H1 (cell line): ENCODE results near the gene SFTPA2. TPM values are rescaled to one million over a fixed set of nuclear protein-coding genes. Genes with fewer than 3 reads are reported as not detected.
"Not testable (repeated sequence)": the region's sequence is repeated elsewhere in the genome, so short reads cannot be mapped to it uniquely, and the experiment has no call there.

Experiments
- CTCF ChIA-PET: fragments of 300-600 bp; sonication (Branson Sonifier 250); formaldehyde crosslinking; loops from one replicate; lab custom pipeline; 2021; ENCODE audit not compliant: partially characterized antibody; lab: Charles Lee
- POLR2A ChIA-PET: fragments of 300-600 bp; sonication (Branson Sonifier 250); formaldehyde crosslinking; loops from one replicate; lab custom pipeline; 2021; ENCODE audit warnings: inconsistent platforms; ENCODE audit not compliant: partially characterized antibody; lab: Charles Lee
- DNase-seq, 2 experiments: peaks; one replicate each; pipeline versions ENCODE4 v3.0.0 to v3.0.0-alpha.2; 2010 to 2022; ENCODE audit warnings: low spot score in 2 of 2, low read depth in 1 of 2, mixed read lengths in 1 of 2
- FAIRE-seq: peaks from 2 replicates; lab custom pipeline; 2011; peaks lifted over from hg19 to GRCh38; lab: Jason Lieb, UNC
- H2AFZ ChIP-seq: 2 replicates; pipeline ENCODE4 v1.8.1; 2012; ENCODE audit warnings: low read length, inconsistent platforms
- H2AK5ac ChIP-seq: 2 replicates; pipeline ENCODE4 v1.6.1; 2013; ENCODE audit warnings: low read depth, low read length
- H2BK120ac ChIP-seq: replicated peaks from 2 replicates; pipeline ENCODE3; 2013; ENCODE audit warnings: low read depth, low read length, inconsistent platforms
- H2BK12ac ChIP-seq: 2 replicates; pipeline ENCODE4 v1.6.1; 2013; ENCODE audit warnings: low read depth, low read length
- H2BK15ac ChIP-seq: 2 replicates; pipeline ENCODE4 v1.6.1; 2013; ENCODE audit warnings: low read length
- H2BK20ac ChIP-seq: 2 replicates; pipeline ENCODE4 v1.6.1; 2013; ENCODE audit warnings: low read length
- H2BK5ac ChIP-seq: 2 replicates; pipeline ENCODE4 v1.6.1; 2013; ENCODE audit warnings: low read depth, low read length
- H3K14ac ChIP-seq: 2 replicates; pipeline ENCODE4 v1.6.1; 2013; ENCODE audit warnings: inconsistent platforms; ENCODE audit not compliant: insufficient read length
- H3K18ac ChIP-seq: 2 replicates; pipeline ENCODE4 v1.6.1; 2013; ENCODE audit warnings: low read length; ENCODE audit errors: extremely low read depth
- H3K23ac ChIP-seq: 2 replicates; pipeline ENCODE4 v1.6.1; 2013; ENCODE audit warnings: inconsistent platforms; ENCODE audit not compliant: insufficient read length
- H3K23me2 ChIP-seq: 2 replicates; pipeline ENCODE4 v1.6.1; 2013; ENCODE audit warnings: low read depth, low read length
- H3K27ac ChIP-seq: 2 replicates; pipeline ENCODE4 v1.6.1; 2011; ENCODE audit warnings: low read depth, low read length, inconsistent platforms
- H3K27me3 ChIP-seq, 4 experiments: replicated peaks in 1 of 4; 1 replicate in 1 of 4; 2 replicates in 3 of 4; pipeline versions ENCODE4 v1.6.1 to v1.8.1; 2011 to 2013; ENCODE audit warnings: low read length in 3 of 4, mild to moderate bottlenecking in 3 of 4, inconsistent platforms in 2 of 4, mixed read lengths in 2 of 4, moderate library complexity in 1 of 4; ENCODE audit not compliant: control insufficient read depth in 3 of 4, insufficient read depth in 3 of 4; ENCODE audit errors: extremely low read depth in 1 of 4
- H3K36me3 ChIP-seq, 4 experiments: 2 replicates each; pipeline versions ENCODE4 v1.6.1 to v1.8.1; 2011 to 2013; ENCODE audit warnings: mild to moderate bottlenecking in 4 of 4, low read length in 3 of 4, moderate library complexity in 2 of 4, control low read depth in 1 of 4, inconsistent platforms in 1 of 4; ENCODE audit not compliant: insufficient read depth in 4 of 4, control insufficient read depth in 2 of 4
- H3K4ac ChIP-seq: replicated peaks from 2 replicates; pipeline ENCODE3; 2013; ENCODE audit warnings: low read length, low read depth, mixed read lengths, inconsistent platforms; ENCODE audit not compliant: insufficient read length
- H3K4me1 ChIP-seq, 4 experiments: replicated peaks in 1 of 4; 1 replicate in 1 of 4; 2 replicates in 3 of 4; pipeline versions ENCODE4 v1.6.1 to v1.8.1; 2011 to 2013; ENCODE audit warnings: low read length in 3 of 4, inconsistent platforms in 2 of 4, mixed read lengths in 1 of 4; ENCODE audit not compliant: insufficient read depth in 4 of 4, control insufficient read depth in 3 of 4
- H3K4me2 ChIP-seq, 2 experiments: 2 replicates each; pipeline versions ENCODE4 v1.6.1 to v1.8.1; 2011 to 2013; ENCODE audit warnings: low read depth in 2 of 2, low read length in 2 of 2, control low read depth in 1 of 2, inconsistent platforms in 1 of 2, mild to moderate bottlenecking in 1 of 2; ENCODE audit not compliant: insufficient read depth in 1 of 2
- H3K4me3 ChIP-seq, 4 experiments: fragments of 200-600, 300-600 bp in 1 of 4; sonication (generic), shearing (Covaris generic), sonication (Bioruptor Twin) in 1 of 4; 2 replicates each; pipeline versions ENCODE4 v1.5.1 to v1.8.1; 2011 to 2016; ENCODE audit warnings: low read length in 4 of 4, low read depth in 3 of 4, control low read depth in 2 of 4, inconsistent platforms in 2 of 4, mild to moderate bottlenecking in 2 of 4, mixed read lengths in 1 of 4, moderate library complexity in 1 of 4; ENCODE audit not compliant: insufficient read depth in 2 of 4; ENCODE audit errors: extremely low read depth in 1 of 4
- H3K56ac ChIP-seq: replicated peaks from 2 replicates; pipeline ENCODE3; 2013; ENCODE audit warnings: low read depth, mild to moderate bottlenecking, mixed read lengths, low read length, inconsistent platforms; ENCODE audit not compliant: insufficient read length
- H3K79me1 ChIP-seq: 2 replicates; pipeline ENCODE4 v1.6.1; 2013; ENCODE audit warnings: low read depth, low read length, control low read depth
- H3K79me2 ChIP-seq, 2 experiments: 2 replicates each; pipeline versions ENCODE4 v1.6.1 to v1.8.1; 2012 to 2013; ENCODE audit warnings: low read length in 2 of 2, mild to moderate bottlenecking in 2 of 2, inconsistent platforms in 1 of 2; ENCODE audit not compliant: insufficient read depth in 2 of 2, control insufficient read depth in 1 of 2
- H3K9ac ChIP-seq, 4 experiments: replicated peaks in 1 of 4; 1 replicate in 1 of 4; 2 replicates in 3 of 4; pipeline versions ENCODE4 v1.6.1 to v1.8.1; 2011 to 2013; ENCODE audit warnings: low read depth in 3 of 4, low read length in 3 of 4, control low read depth in 2 of 4, mild to moderate bottlenecking in 2 of 4, moderate library complexity in 2 of 4, inconsistent platforms in 1 of 4; ENCODE audit errors: extremely low read depth in 1 of 4
- H3K9me3 ChIP-seq, 2 experiments: 2 replicates each; pipeline versions ENCODE4 v1.6.1 to v1.8.1; 2012 to 2013; ENCODE audit warnings: mild to moderate bottlenecking in 2 of 2, moderate library complexity in 2 of 2, control low read depth in 1 of 2, inconsistent platforms in 1 of 2, low read depth in 1 of 2, low read length in 1 of 2, mixed read lengths in 1 of 2; ENCODE audit not compliant: insufficient read depth in 2 of 2
- H4K20me1 ChIP-seq, 2 experiments: replicated peaks in 1 of 2; 2 replicates each; pipeline versions ENCODE3 to v1.8.1; 2011 to 2013; ENCODE audit warnings: inconsistent platforms in 2 of 2, low read length in 2 of 2, mild to moderate bottlenecking in 1 of 2; ENCODE audit not compliant: insufficient read depth in 2 of 2, control insufficient read depth in 1 of 2
- H4K5ac ChIP-seq: 2 replicates; pipeline ENCODE4 v1.6.1; 2013; ENCODE audit warnings: low read length, low read depth, mixed read lengths, inconsistent platforms; ENCODE audit not compliant: insufficient read length
- H4K8ac ChIP-seq: 2 replicates; pipeline ENCODE4 v1.8.0; 2013; ENCODE audit warnings: mild to moderate bottlenecking, moderate library complexity, low read length, inconsistent platforms; ENCODE audit not compliant: insufficient read depth; ENCODE audit errors: extremely low read depth
- H4K91ac ChIP-seq: replicated peaks from 2 replicates; pipeline ENCODE3; 2013; ENCODE audit warnings: low read length, mixed read lengths, inconsistent platforms; ENCODE audit not compliant: insufficient read length
- WGBS, 2 experiments: shearing (Covaris generic) in 1 of 2; methylation state at CpG; one replicate each; pipeline versions ENCODE4 v1.1.6 to v1.1.7; 2013 to 2015; ENCODE audit warnings: low lambda C conversion rate in 2 of 2, mixed read lengths in 2 of 2, inconsistent platforms in 1 of 2, low coverage in 1 of 2, missing lambda C conversion rate in 1 of 2; ENCODE audit not compliant: insufficient replicate concordance in 2 of 2, insufficient coverage in 1 of 2, insufficient read length in 1 of 2; ENCODE audit errors: extremely low coverage in 1 of 2, missing lambda C conversion rate in 1 of 2; 5-methylcytosine and 5-hydroxymethylcytosine counted together
- polyA plus RNA-seq, 7 experiments: library from polyadenylated mRNA; depleted of rRNA in 3 of 7; stranded (reverse) in 5 of 7; unstranded in 2 of 7; fragments of >200 nt in 5 of 7; fragments of 200-250 nt in 2 of 7; gene quantifications; 1 replicate in 5 of 7; 2 replicates in 1 of 7; 4 replicates in 1 of 7; pipeline versions ENCODE4 v1.2.1 to v1.2.3, GENCODE V29; 2011 to 2013; ENCODE audit warnings: missing spikeins in 2 of 7, mixed read lengths in 2 of 7
- total RNA-seq: library from RNA; stranded (reverse); fragmentation: NEBNext Ultra II Directional; extraction: Animal tissue kit (Norgen Biotek cat#: 25700); gene quantifications from 2 replicates; pipeline ENCODE4 v1.2.1, GENCODE V29; 2021

SFTPA2 gene
- total and polyA plus RNA-seq, 2 of the 8 experiments (the other 6 are each of a cell fraction or from before 2014, with no cell fraction given) = not detected

GRCh38 chr10:79540930-79541329, 19.3 kb downstream of the SFTPA2 start:
- H2AFZ ChIP-seq, H3K27me3 ChIP-seq, H3K9me3 ChIP-seq, H3K79me1 ChIP-seq, H3K4me3 ChIP-seq, H4K20me1 ChIP-seq, POLR2A ChIA-PET, H2BK120ac ChIP-seq, H3K4ac ChIP-seq, H2AK5ac ChIP-seq, H3K4me1 ChIP-seq, H3K27ac ChIP-seq, H3K4me2 ChIP-seq, FAIRE-seq, H3K79me2 ChIP-seq, DNase-seq, H2BK12ac ChIP-seq, H3K18ac ChIP-seq, H3K9ac ChIP-seq, H3K36me3 ChIP-seq, H2BK15ac ChIP-seq, H3K14ac ChIP-seq, H4K8ac ChIP-seq, H2BK20ac ChIP-seq, H3K23me2 ChIP-seq, H3K56ac ChIP-seq, H4K91ac ChIP-seq, H4K5ac ChIP-seq, CTCF ChIA-PET, H2BK5ac ChIP-seq, H3K23ac ChIP-seq: not testable (repeated sequence)
- WGBS, 2 experiments = 100% methylated on average over 1 of the region's 1 CpG; no CpG with 5 or more reads in 1 of the 2 experiments

GRCh38 chr10:79538311-79538710, 21.9 kb downstream of the SFTPA2 start:
- H4K91ac ChIP-seq, H3K79me1 ChIP-seq, H3K4me1 ChIP-seq, H3K4me2 ChIP-seq, H3K4ac ChIP-seq, H4K8ac ChIP-seq, H2BK120ac ChIP-seq, H3K27me3 ChIP-seq, H2BK5ac ChIP-seq, H2AFZ ChIP-seq, FAIRE-seq, DNase-seq, H3K14ac ChIP-seq, H2BK15ac ChIP-seq, H3K18ac ChIP-seq, H3K23me2 ChIP-seq, H2AK5ac ChIP-seq, H3K9ac ChIP-seq, POLR2A ChIA-PET, H3K79me2 ChIP-seq, H3K4me3 ChIP-seq, H2BK20ac ChIP-seq, H3K27ac ChIP-seq, H3K9me3 ChIP-seq, H3K23ac ChIP-seq, H2BK12ac ChIP-seq, H4K5ac ChIP-seq, H3K36me3 ChIP-seq, H3K56ac ChIP-seq, H4K20me1 ChIP-seq: not testable (repeated sequence)
- CTCF ChIA-PET = interaction anchor here (1.6 to 1.7 kb wide), 2 partner anchors 44 to 509 kb away, joined by 3 to 5 read pairs; no protein-coding TSS in a partner anchor
- WGBS, 2 experiments = 98% methylated on average over 6 of the region's 6 CpGs; no CpG with 5 or more reads in 1 of the 2 experiments
